ENCODE measurements around the gene TPRN.
"Not testable (repeated sequence)": the region's sequence is repeated elsewhere in the genome, so short reads cannot be mapped to it uniquely, and the experiment has no call there.

The TPRN gene

GRCh38 chr9:137241490-137242268 is 41.1 kb upstream of the TPRN start:
- H3K9ac ChIP-seq (ENCODE audit: low read depth in 1 of 2, low read length in 2 of 2), result peak overlapping the region; percentile 65 to 85
- H3K9me3 ChIP-seq (ENCODE audit: control insufficient read depth in 1 of 2, low read length in 2 of 2), result no peaks in the 10 kb centered on the region
- H3K4me3 ChIP-seq (ENCODE audit: low read depth in 1 of 2, low read length in 2 of 2), result peak overlapping the region; percentile 72 to 87
- peak overlapping the region; percentile 95 for H3K27ac ChIP-seq (ENCODE audit: low read depth, low read length)
- peaks cover 3 to 21% of the 10 kb centered on the region in 2 donors for H3K36me3 ChIP-seq (ENCODE audit: control insufficient read depth in 1 of 2, insufficient read depth in 2 of 2, low read length in 2 of 2)
- H3K27me3 ChIP-seq (ENCODE audit: control insufficient read depth in 1 of 2, insufficient read depth in 2 of 2, low read length in 2 of 2), result no peaks in the 10 kb centered on the region
- peaks cover 45 to 49% of the 10 kb centered on the region in 2 donors for H3K4me1 ChIP-seq (ENCODE audit: control insufficient read depth in 1 of 2, insufficient read depth in 2 of 2, low read length in 2 of 2)

DNA sequence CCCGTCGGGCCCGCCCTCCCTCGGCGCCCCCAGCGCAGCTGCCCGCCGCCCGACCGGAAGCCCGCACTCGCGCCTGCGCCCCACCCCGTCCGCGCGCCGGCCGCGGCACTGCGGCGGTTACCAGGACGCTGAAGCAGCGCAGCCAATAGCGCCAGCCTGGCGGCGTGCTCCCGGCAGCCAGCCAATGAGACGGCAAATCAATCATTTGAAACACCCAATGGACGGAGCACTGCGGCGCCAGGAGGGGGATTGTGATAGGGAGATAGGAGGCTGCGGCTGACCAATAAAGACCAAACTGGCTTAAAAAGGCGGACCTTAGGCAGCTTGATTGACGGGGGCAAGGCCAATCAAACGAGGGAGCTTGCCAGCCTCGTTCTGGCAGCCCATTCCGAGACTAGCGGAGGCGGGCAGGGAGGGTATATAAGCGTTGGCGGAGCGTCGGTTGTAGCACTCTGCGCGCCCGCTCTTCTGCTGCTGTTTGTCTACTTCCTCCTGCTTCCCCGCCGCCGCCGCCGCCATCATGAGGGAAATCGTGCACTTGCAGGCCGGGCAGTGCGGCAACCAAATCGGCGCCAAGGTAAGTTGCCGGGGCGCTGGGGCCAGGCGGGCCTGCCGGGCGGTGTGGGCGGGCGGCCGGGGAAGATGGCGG is 40.4 kb upstream of the TPRN start, which contains the start of gene TUBB4B:
TSS of gene TUBB4B (plus strand) at position 447 of the 649 bp plus-strand sequence. CDS start at position 521, 74 bp downstream.
- Histone ChIP-seq H3K27ac (ENCODE audit: low read depth, low read length) (peak within 1 kb of the TSS; percentile 97), H3K36me3 (ENCODE audit: control insufficient read depth in 1 of 2, insufficient read depth in 2 of 2, low read length in 2 of 2) (peaks cover 3 to 21% of the 10 kb centered on the region in 2 donors), H3K27me3 (ENCODE audit: control insufficient read depth in 1 of 2, insufficient read depth in 2 of 2, low read length in 2 of 2) (no peaks in the 10 kb centered on the region), H3K4me1 (ENCODE audit: control insufficient read depth in 1 of 2, insufficient read depth in 2 of 2, low read length in 2 of 2) (peaks cover 50 to 55% of the 10 kb centered on the region in 2 donors), H3K4me3 (ENCODE audit: low read depth in 1 of 2, low read length in 2 of 2) (peak within 1 kb of the TSS; percentile 72 to 87), H3K9me3 (ENCODE audit: control insufficient read depth in 1 of 2, low read length in 2 of 2) (no peaks in the 10 kb centered on the region), H3K9ac (ENCODE audit: low read depth in 1 of 2, low read length in 2 of 2) (peak within 1 kb of the TSS; percentile 65 to 85)

GRCh38 chr9:137240318-137240840 is 39.8 kb upstream of the TPRN start:
- H3K9me3 ChIP-seq (ENCODE audit: control insufficient read depth in 1 of 2, low read length in 2 of 2), result no peaks in the 10 kb centered on the region
- no peaks in the 10 kb centered on the region for H3K27me3 ChIP-seq (ENCODE audit: control insufficient read depth in 1 of 2, insufficient read depth in 2 of 2, low read length in 2 of 2)
- peaks cover 3 to 21% of the 10 kb centered on the region in 2 donors for H3K36me3 ChIP-seq (ENCODE audit: control insufficient read depth in 1 of 2, insufficient read depth in 2 of 2, low read length in 2 of 2)
- peak overlapping the region; percentile 53 to 77 for H3K9ac ChIP-seq (ENCODE audit: low read depth in 1 of 2, low read length in 2 of 2)
- peak overlapping the region; percentile 63 to 72 for H3K4me3 ChIP-seq (ENCODE audit: low read depth in 1 of 2, low read length in 2 of 2)
- H3K27ac ChIP-seq (ENCODE audit: low read depth, low read length), result peak overlapping the region; percentile 97
- peaks cover 52 to 60% of the 10 kb centered on the region in 2 donors for H3K4me1 ChIP-seq (ENCODE audit: control insufficient read depth in 1 of 2, insufficient read depth in 2 of 2, low read length in 2 of 2)

DNA sequence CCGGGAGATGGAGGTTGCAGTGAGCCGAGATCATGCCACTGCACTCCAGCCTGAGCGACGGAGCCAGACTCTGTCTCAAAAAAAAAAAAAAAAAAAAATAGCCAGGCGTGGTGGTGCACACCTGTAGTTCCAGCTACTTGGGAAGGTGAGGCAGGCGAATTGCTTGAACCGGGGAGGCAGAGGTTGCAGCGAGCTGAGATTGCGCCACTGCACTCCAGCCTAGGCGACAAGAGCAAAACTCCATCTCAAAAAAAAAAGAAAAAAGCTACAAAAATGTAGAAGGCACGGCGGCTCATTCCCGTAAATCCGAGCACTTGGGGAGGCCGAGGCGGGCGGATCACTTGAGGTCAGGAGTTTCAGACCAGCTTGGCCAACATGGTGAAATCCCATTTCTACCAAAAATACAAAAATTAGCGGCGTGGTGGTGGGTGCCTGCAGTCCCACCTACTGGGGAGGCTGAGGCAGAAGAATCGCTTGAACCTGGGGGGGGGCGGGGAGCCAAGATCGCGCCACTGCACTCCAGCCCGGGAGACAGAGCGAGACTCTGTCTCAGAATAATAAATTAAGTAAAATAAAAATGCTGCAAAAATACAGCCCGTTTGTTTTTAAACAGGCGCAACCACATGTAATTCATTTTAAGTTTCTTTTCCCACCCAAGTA is 39.1 kb upstream of the TPRN start:
- not testable (repeated sequence) for H3K9me3 ChIP-seq (ENCODE audit: control insufficient read depth in 1 of 2, low read length in 2 of 2); H3K27me3 ChIP-seq (ENCODE audit: control insufficient read depth in 1 of 2, insufficient read depth in 2 of 2, low read length in 2 of 2)
- Histone ChIP-seq H3K36me3 (ENCODE audit: control insufficient read depth in 1 of 2, insufficient read depth in 2 of 2, low read length in 2 of 2) (peaks cover 3 to 21% of the 10 kb centered on the region in 2 donors), H3K27ac (ENCODE audit: low read depth, low read length) (peak overlapping the region; percentile 97), H3K9ac (ENCODE audit: low read depth in 1 of 2, low read length in 2 of 2) (peak overlapping the region; percentile 53 to 77), H3K4me3 (ENCODE audit: low read depth in 1 of 2, low read length in 2 of 2) (peak overlapping the region; percentile 63 to 72), H3K4me1 (ENCODE audit: control insufficient read depth in 1 of 2, insufficient read depth in 2 of 2, low read length in 2 of 2) (peaks cover 52 to 61% of the 10 kb centered on the region in 2 donors)

DNA sequence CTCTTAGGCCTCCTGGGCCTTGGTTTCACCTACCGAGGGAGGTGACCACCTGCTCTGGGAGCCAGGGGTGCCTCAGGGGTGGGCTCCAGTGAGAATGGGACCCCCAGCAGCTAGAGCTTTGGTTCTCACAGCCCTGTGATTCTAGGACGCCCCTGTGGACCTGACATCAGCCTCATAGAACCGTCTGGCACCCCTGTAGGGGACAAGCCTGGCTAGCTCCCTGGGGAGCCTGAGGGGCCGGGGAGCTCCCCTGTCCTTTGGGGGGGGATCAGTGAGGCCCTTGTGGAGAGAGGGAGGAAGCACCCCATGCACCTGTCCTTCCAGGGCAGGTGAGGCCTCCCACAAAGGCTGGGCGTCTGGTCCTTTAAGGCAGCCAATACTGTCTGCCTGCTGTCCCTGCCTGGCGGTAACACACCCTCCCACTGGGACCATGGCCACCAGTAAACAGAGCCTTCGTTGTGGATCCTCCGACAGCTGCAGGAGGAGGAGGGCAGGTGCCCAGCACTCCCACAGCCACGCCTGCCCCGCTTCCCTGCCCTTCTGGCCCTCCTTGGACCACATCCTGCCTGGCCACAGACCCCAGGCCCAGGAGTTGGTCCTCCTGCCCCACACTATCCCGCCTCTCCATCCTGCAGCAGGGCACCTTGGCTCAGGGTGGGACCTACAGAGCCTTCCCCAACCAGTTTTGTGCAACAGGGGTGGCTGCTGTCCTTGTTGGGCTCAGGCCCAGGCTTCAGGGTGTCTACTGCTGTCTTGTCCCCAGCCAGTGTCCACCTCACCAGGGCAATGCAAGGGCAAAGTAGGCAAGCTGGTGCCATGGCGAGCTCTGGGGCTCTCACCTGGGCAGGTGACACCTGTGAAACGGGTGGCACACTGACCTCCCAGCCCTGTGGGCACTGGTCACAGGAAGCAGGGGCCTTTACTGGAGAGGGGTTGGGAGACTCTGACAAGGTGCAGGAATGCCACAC is 37.5 kb upstream of the TPRN start:
- H3K9me3 ChIP-seq (ENCODE audit: control insufficient read depth in 1 of 2, low read length in 2 of 2), result no peaks in the 10 kb centered on the region
- H3K9ac ChIP-seq (ENCODE audit: low read depth in 1 of 2, low read length in 2 of 2), result peak overlapping the region; percentile 28 to 47
- peaks cover 3 to 12% of the 10 kb centered on the region in 2 donors for H3K36me3 ChIP-seq (ENCODE audit: control insufficient read depth in 1 of 2, insufficient read depth in 2 of 2, low read length in 2 of 2)
- H3K27ac ChIP-seq (ENCODE audit: low read depth, low read length), result peak overlapping the region; percentile 31
- no peak overlapping the region for H3K4me3 ChIP-seq (ENCODE audit: low read depth in 1 of 2, low read length in 2 of 2)
- peaks cover 10 to 18% of the 10 kb centered on the region in 2 donors for H3K27me3 ChIP-seq (ENCODE audit: control insufficient read depth in 1 of 2, insufficient read depth in 2 of 2, low read length in 2 of 2)
- H3K4me1 ChIP-seq (ENCODE audit: control insufficient read depth in 1 of 2, insufficient read depth in 2 of 2, low read length in 2 of 2), result peaks cover 40 to 50% of the 10 kb centered on the region in 2 donors

DNA sequence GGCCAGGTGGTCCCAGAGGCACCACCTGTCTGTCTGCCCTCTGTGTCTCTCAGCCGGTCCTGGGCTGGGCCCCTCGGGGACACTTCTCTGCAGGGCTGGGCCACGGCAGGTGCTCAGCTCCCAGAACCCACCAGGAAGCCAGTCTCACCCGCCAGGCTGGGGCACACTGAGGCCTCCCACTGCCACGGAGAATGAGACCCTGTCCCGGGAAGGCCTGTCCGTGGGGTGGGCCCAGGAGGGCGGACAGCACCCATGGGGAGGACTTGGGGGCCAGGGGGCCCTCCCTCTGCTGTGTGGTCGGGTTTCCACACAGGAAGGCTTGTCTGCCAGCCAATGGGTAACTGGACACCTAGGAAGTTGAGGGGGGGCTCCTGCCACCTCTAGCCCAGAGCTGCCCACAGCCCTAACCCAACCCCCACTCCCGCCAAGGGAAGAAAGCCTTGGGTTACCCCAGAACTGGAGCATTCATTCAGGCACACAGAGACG is 36.4 kb upstream of the TPRN start:
- H3K27me3 ChIP-seq (ENCODE audit: control insufficient read depth in 1 of 2, insufficient read depth in 2 of 2, low read length in 2 of 2), result peaks cover 13 to 24% of the 10 kb centered on the region in 2 donors
- H3K9me3 ChIP-seq (ENCODE audit: control insufficient read depth in 1 of 2, low read length in 2 of 2), result no peaks in the 10 kb centered on the region
- H3K9ac ChIP-seq (ENCODE audit: low read depth in 1 of 2, low read length in 2 of 2), result peak overlapping the region; percentile 18 to 43
- peaks cover under 1 to 1% of the 10 kb centered on the region in 2 donors for H3K36me3 ChIP-seq (ENCODE audit: control insufficient read depth in 1 of 2, insufficient read depth in 2 of 2, low read length in 2 of 2)
- H3K4me1 ChIP-seq (ENCODE audit: control insufficient read depth in 1 of 2, insufficient read depth in 2 of 2, low read length in 2 of 2), result peaks cover 32 to 47% of the 10 kb centered on the region in 2 donors
- H3K27ac ChIP-seq (ENCODE audit: low read depth, low read length), result no peak overlapping the region
- peak overlapping the region in 1 of 2 donors; percentile 19 for H3K4me3 ChIP-seq (ENCODE audit: low read depth in 1 of 2, low read length in 2 of 2)

- Histone ChIP-seq H3K9ac (ENCODE audit: low read depth in 1 of 2, low read length in 2 of 2) (peak overlapping the region; percentile 18 to 43), H3K4me3 (ENCODE audit: low read depth in 1 of 2, low read length in 2 of 2) (peak overlapping the region; percentile 19 to 36), H3K36me3 (ENCODE audit: control insufficient read depth in 1 of 2, insufficient read depth in 2 of 2, low read length in 2 of 2) (no peaks in the 10 kb centered on the region), H3K27ac (ENCODE audit: low read depth, low read length) (no peak overlapping the region), H3K27me3 (ENCODE audit: control insufficient read depth in 1 of 2, insufficient read depth in 2 of 2, low read length in 2 of 2) (peaks cover 17 to 27% of the 10 kb centered on the region in 2 donors), H3K9me3 (ENCODE audit: control insufficient read depth in 1 of 2, low read length in 2 of 2) (no peaks in the 10 kb centered on the region), H3K4me1 (ENCODE audit: control insufficient read depth in 1 of 2, insufficient read depth in 2 of 2, low read length in 2 of 2) (peaks cover 33 to 48% of the 10 kb centered on the region in 2 donors)
Observed at GRCh38 chr9:137236238-137236935, 35.8 kb upstream of the TPRN start.

- Histone ChIP-seq H3K27me3 (ENCODE audit: control insufficient read depth in 1 of 2, insufficient read depth in 2 of 2, low read length in 2 of 2) (peaks cover 17 to 27% of the 10 kb centered on the region in 2 donors), H3K9me3 (ENCODE audit: control insufficient read depth in 1 of 2, low read length in 2 of 2) (no peaks in the 10 kb centered on the region), H3K27ac (ENCODE audit: low read depth, low read length) (no peak overlapping the region), H3K4me1 (ENCODE audit: control insufficient read depth in 1 of 2, insufficient read depth in 2 of 2, low read length in 2 of 2) (peaks cover 40 to 56% of the 10 kb centered on the region in 2 donors), H3K36me3 (ENCODE audit: control insufficient read depth in 1 of 2, insufficient read depth in 2 of 2, low read length in 2 of 2) (no peaks in the 10 kb centered on the region), H3K9ac (ENCODE audit: low read depth in 1 of 2, low read length in 2 of 2) (no peak overlapping the region), H3K4me3 (ENCODE audit: low read depth in 1 of 2, low read length in 2 of 2) (no peak overlapping the region)
Observed at GRCh38 chr9:137235424-137236237, 35.1 kb upstream of the TPRN start.

All from duodenal mucosa (tissue), 2 donors.